Measurements from ENCODE around the gene COX10. TPM values are rescaled to one million over a fixed set of nuclear protein-coding genes. Genes with fewer than 3 reads are reported as not detected.
"Not testable (repeated sequence)": the region's sequence is repeated elsewhere in the genome, so short reads cannot be mapped to it uniquely, and the experiment has no call there.

COX10 gene
- 43.8 TPM for total RNA-seq
- long read RNA-seq, transcript COX10-201 (7 exons, 2,873 nt): major isoform, 37 of 46 reads
- long read RNA-seq, partial matches to known transcripts: 6 of 46 reads
- long read RNA-seq, other reads (novel, unspliced or antisense): 1 of 46 reads

GRCh38 chr17:14069251-14070021, at the start of gene COX10:
Gene COX10, plus strand, starts transcription at chr17:14069504. Its CDS starts 102 bp downstream, at chr17:14069606.
- intact Hi-C loops (cut with DNase I): loop anchor here (5.0 kb wide), 2 partner anchors 138 to 233 kb away; partner anchors contain the start of gene HS3ST3B1
- peak; percentile 99 for ATAC-seq
- peak; percentile 93 for DNase-seq (ENCODE audit: missing footprints)

GRCh38 chr17:14021651-14022294, 47.5 kb upstream of the COX10 start:
- intact Hi-C loops (cut with DNase I); DNase-seq (ENCODE audit: missing footprints); ATAC-seq: not testable (repeated sequence)

GRCh38 chr17:14029755-14030154, 39.5 kb upstream of the COX10 start:
- intact Hi-C loops (cut with DNase I); ATAC-seq; DNase-seq (ENCODE audit: missing footprints): not testable (repeated sequence)

- ATAC-seq: no peak
- intact Hi-C loops (cut with DNase I): no loop called here
- no peak for DNase-seq (ENCODE audit: missing footprints)
Observed at GRCh38 chr17:14032234-14032633, 37.1 kb upstream of the COX10 start.

- ATAC-seq: no peak
- no peak for DNase-seq (ENCODE audit: missing footprints)
- intact Hi-C loops (cut with DNase I): no loop called here
Observed at GRCh38 chr17:14033166-14033565, 36.1 kb upstream of the COX10 start.

- ATAC-seq (no peak), DNase-seq (ENCODE audit: missing footprints) (no peak)
- intact Hi-C loops (cut with DNase I): no loop called here
Observed at GRCh38 chr17:14037453-14037852, 31.9 kb upstream of the COX10 start.

- intact Hi-C loops (cut with DNase I): no loop called here
Observed at GRCh38 chr17:14038206-14038605, 31.1 kb upstream of the COX10 start.

GRCh38 chr17:14042411-14042810, 26.9 kb upstream of the COX10 start:
- intact Hi-C loops (cut with DNase I): no loop called here
- DNase-seq (ENCODE audit: missing footprints): no peak
- no peak for ATAC-seq

More at GRCh38 chr17:14038206-14038605, 31.1 kb upstream of the COX10 start:
- DNase-seq (ENCODE audit: missing footprints) (no peak), ATAC-seq (peak; percentile 46)

- DNase-seq (ENCODE audit: missing footprints): no peak
- intact Hi-C loops (cut with DNase I): no loop called here
Observed at GRCh38 chr17:14044702-14045101, 24.6 kb upstream of the COX10 start.

GRCh38 chr17:14046978-14047377, 22.3 kb upstream of the COX10 start:
- DNase-seq (ENCODE audit: missing footprints) (no peak), ATAC-seq (no peak)
- intact Hi-C loops (cut with DNase I): no loop called here

More at GRCh38 chr17:14044702-14045101, 24.6 kb upstream of the COX10 start:
- ATAC-seq: no peak

GRCh38 chr17:14047591-14047990, 21.7 kb upstream of the COX10 start:
- no peak for DNase-seq (ENCODE audit: missing footprints)
- ATAC-seq: no peak
- intact Hi-C loops (cut with DNase I): no loop called here

GRCh38 chr17:14048169-14048568, 21.1 kb upstream of the COX10 start:
- intact Hi-C loops (cut with DNase I): no loop called here
- no peak for ATAC-seq

GRCh38 chr17:14050616-14051015, 18.7 kb upstream of the COX10 start:
- DNase-seq (ENCODE audit: missing footprints) (no peak), ATAC-seq (no peak)
- intact Hi-C loops (cut with DNase I): no loop called here

More at GRCh38 chr17:14048169-14048568, 21.1 kb upstream of the COX10 start:
- DNase-seq (ENCODE audit: missing footprints): no peak

- ATAC-seq (no peak), DNase-seq (ENCODE audit: missing footprints) (no peak)
- intact Hi-C loops (cut with DNase I): no loop called here
Observed at GRCh38 chr17:14051692-14052091, 17.6 kb upstream of the COX10 start.

- intact Hi-C loops (cut with DNase I): no loop called here
- DNase-seq (ENCODE audit: missing footprints) (no peak), ATAC-seq (no peak)
Observed at GRCh38 chr17:14052886-14053615, 16.3 kb upstream of the COX10 start.

GRCh38 chr17:14057591-14057990, 11.7 kb upstream of the COX10 start:
- intact Hi-C loops (cut with DNase I): no loop called here
- no peak for DNase-seq (ENCODE audit: missing footprints)
- ATAC-seq: no peak

GRCh38 chr17:14058051-14058450, 11.3 kb upstream of the COX10 start:
- DNase-seq (ENCODE audit: missing footprints) (no peak), ATAC-seq (no peak)
- intact Hi-C loops (cut with DNase I): no loop called here

- ATAC-seq (no peak), DNase-seq (ENCODE audit: missing footprints) (no peak)
- intact Hi-C loops (cut with DNase I): no loop called here
Observed at GRCh38 chr17:14060706-14061105, 8.6 kb upstream of the COX10 start.
